NB4 (cell line): ENCODE data around the gene FAM32A.

Experiments used
- CTCF ChIP-seq: IDR thresholded peaks from one replicate; pipeline ENCODE4 v1.5.1; 2012; ENCODE audit warnings: low read depth, low read length
- MAX ChIP-seq: IDR thresholded peaks from 2 replicates; pipeline ENCODE4 v1.6.1; 2011; ENCODE audit warnings: low read depth, low read length
- MYC ChIP-seq: IDR thresholded peaks from 2 replicates; pipeline ENCODE4 v1.6.1; 2011; ENCODE audit warnings: low read depth, low read length
- POLR2A ChIP-seq: IDR thresholded peaks from 2 replicates; pipeline ENCODE4 v1.6.1; 2011; ENCODE audit warnings: mild to moderate bottlenecking; ENCODE audit not compliant: insufficient read length; ENCODE audit errors: extremely low read depth

GRCh38 chr19:16198370-16198651, 13.1 kb downstream of the FAM32A start:
- TF ChIP-seq CTCF (no peak), POLR2A (no peak), MAX (no peak), MYC (no peak)
